K562 (cell line): ENCODE data around the gene RBM5. TPM values are rescaled to one million over a fixed set of nuclear protein-coding genes. Genes with fewer than 3 reads are reported as not detected.

Source experiments
- CLOCK ChIP-seq: fragments of 250-450 bp; sonication (Bioruptor Pico); IDR thresholded peaks from 2 replicates; pipeline ENCODE4 v1.4.0; 2020; ENCODE audit warnings: mild to moderate bottlenecking, moderate library complexity, borderline replicate concordance
- CREM ChIP-seq: IDR thresholded peaks from 2 replicates; pipeline ENCODE4 v1.6.1; 2014; ENCODE audit warnings: antibody characterized with exemption, low read depth
- ELK1 ChIP-seq: sonication (generic); formaldehyde crosslinking; IDR thresholded peaks from 2 replicates; pipeline ENCODE4 v1.8.1; 2022; ENCODE audit warnings: missing genetic modification reagents
- ETS1 ChIP-seq: conservative IDR thresholded peaks from 2 replicates; pipeline ENCODE4 v1.6.1; 2011; ENCODE audit warnings: low read depth, mild to moderate bottlenecking, low read length; ENCODE audit not compliant: control insufficient read depth
- ETV1 ChIP-seq: fragments of 450-650 bp; conservative IDR thresholded peaks from 2 replicates; pipeline ENCODE4 v1.6.1; 2016; ENCODE audit warnings: missing genetic modification characterization, control low read depth, low read depth, missing compliant biosample characterization
- JUNB ChIP-seq: fragments of 450-650 bp; formaldehyde crosslinking; conservative IDR thresholded peaks from 2 replicates; pipeline ENCODE4 v1.4.0; 2020; ENCODE audit warnings: mild to moderate bottlenecking
- LCOR ChIP-seq: sonication (generic); formaldehyde crosslinking; IDR thresholded peaks from 2 replicates; pipeline ENCODE4 v1.8.0; 2022; ENCODE audit warnings: mild to moderate bottlenecking, missing genetic modification reagents
- LEF1 ChIP-seq: fragments of 450-650 bp; IDR thresholded peaks from 2 replicates; pipeline ENCODE4 v1.6.1; 2016; ENCODE audit warnings: mild to moderate bottlenecking
- MXI1 ChIP-seq: IDR thresholded peaks from 2 replicates; pipeline ENCODE4 v1.6.1; 2011; ENCODE audit warnings: low read depth, mild to moderate bottlenecking, improper control_type of control experiment, low read length
- PHF8 ChIP-seq: fragments of 200-600 bp; sonication (generic); IDR thresholded peaks from 2 replicates; pipeline ENCODE4 v1.6.1; 2012; ENCODE audit warnings: mixed run types, mild to moderate bottlenecking, inconsistent platforms, low read length, moderate library complexity, borderline replicate concordance
- PTTG1 ChIP-seq: fragments of 450-650 bp; IDR thresholded peaks from 2 replicates; pipeline ENCODE4 v1.6.1; 2016; ENCODE audit warnings: low read depth, mild to moderate bottlenecking, missing genetic modification characterization, missing compliant biosample characterization
- RNF219 ChIP-seq: fragments of 250-450 bp; sonication (Bioruptor Pico); IDR thresholded peaks from 2 replicates; pipeline ENCODE4 v1.5.0; 2022; ENCODE audit warnings: mild to moderate bottlenecking
- THRA ChIP-seq: fragments of 450-650 bp; IDR thresholded peaks from 2 replicates; pipeline ENCODE4 v1.6.1; 2017; ENCODE audit warnings: mild to moderate bottlenecking, moderate library complexity
- U2AF2 ChIP-seq: fragments of 200-400 bp; formaldehyde crosslinking; optimal IDR thresholded peaks from 2 replicates; pipeline ENCODE3; 2017; ENCODE audit warnings: low read depth, mild to moderate bottlenecking, low read length
- ZBTB12 ChIP-seq: fragments of 250-450 bp; sonication (Bioruptor Pico); IDR thresholded peaks from 2 replicates; pipeline ENCODE4 v1.4.0; 2020
- ZBTB17 ChIP-seq: fragments of 450-650 bp; formaldehyde crosslinking; IDR thresholded peaks from 2 replicates; pipeline ENCODE4 v1.4.0; 2020; ENCODE audit warnings: mild to moderate bottlenecking
- ZNF197 ChIP-seq: fragments of 200-800 bp; sonication (Bioruptor generic); IDR thresholded peaks from 2 replicates; pipeline ENCODE4 v1.6.1; 2016; ENCODE audit warnings: low read depth, missing genetic modification characterization, missing compliant biosample characterization
- polyA plus RNA-seq, 8 experiments: library from polyadenylated mRNA; depleted of rRNA in 4 of 8; stranded (reverse) in 5 of 8; unstranded in 3 of 8; fragments of >200 nt; fragmentation: Nextera tagmentation in 2 of 8; fragmentation: Illumina TruSeq in 1 of 8; extraction: Ambion mirVana in 2 of 8; extraction: Trizol in 1 of 8; gene quantifications; 2 replicates each; pipeline versions ENCODE4 v1.2.1 to v1.2.3, GENCODE V29; 2011 to 2014; ENCODE audit warnings: inconsistent platforms in 1 of 8, missing spikeins in 1 of 8
- total RNA-seq, 7 experiments: library from RNA; depleted of rRNA in 6 of 7; stranded (reverse); fragments of >200 nt in 6 of 7; fragmentation: Illumina TruSeq in 2 of 7; extraction: Trizol in 2 of 7; gene quantifications; 2 replicates each; pipeline versions ENCODE4 v1.2.1 to v1.2.3, GENCODE V29; 2011 to 2021; ENCODE audit warnings: low replicate concordance in 1 of 7

RBM5 gene
- total and polyA plus RNA-seq, 9 of the 15 experiments (the other 6 are each of a cell fraction or from before 2014, with no cell fraction given) = 24.5 to 153 (median 81.6) TPM

- TF ChIP-seq RNF219 (CRISPR knock-in tag) = no peak
- no peak for TF ChIP-seq ZBTB12 (CRISPR knock-in tag)
- TF ChIP-seq ELK1 (CRISPR knock-in tag) = no peak
- TF ChIP-seq ETV1 (tag) = no peak
- TF ChIP-seq LCOR (CRISPR knock-in tag) = no peak
- TF ChIP-seq CLOCK (CRISPR knock-in tag) = no peak
- TF ChIP-seq ZBTB17 (CRISPR knock-in tag) = no peak
- no peak for TF ChIP-seq MXI1
- no peak for TF ChIP-seq ZNF197 (CRISPR knock-in tag)
- TF ChIP-seq U2AF2 = no peak
- no peak for TF ChIP-seq LEF1
- TF ChIP-seq PHF8 = no peak
- no peak for TF ChIP-seq JUNB (CRISPR knock-in tag)
- TF ChIP-seq ETS1 = no peak
- TF ChIP-seq CREM = no peak
- no peak for TF ChIP-seq PTTG1 (tag)
- TF ChIP-seq THRA = no peak
Observed at GRCh38 chr3:50157827-50158529, 69.3 kb downstream of the RBM5 start (continued).
